Fibroblast of skin of back (primary cell): Measurements from ENCODE around the gene ZNF148.
A peak's percentile ranks its signal among the peaks of the same experiment; 100 is the strongest.

Source experiments
- DNase-seq: peaks from one replicate; pipeline ENCODE4 v3.0.0-alpha.2; 2013

ZNF148 gene

GRCh38 chr3:125188955-125189354 is 186.2 kb downstream of the ZNF148 start:
- no peak for DNase-seq

GRCh38 chr3:125187599-125187910 is 187.6 kb downstream of the ZNF148 start:
- no peak for DNase-seq

GRCh38 chr3:125186800-125187598 is 188.1 kb downstream of the ZNF148 start:
- DNase-seq, result no peak

- peak; percentile 22 for DNase-seq
Measured at GRCh38 chr3:125186261-125186787, 188.8 kb downstream of the ZNF148 start.

GRCh38 chr3:125185805-125186204 is 189.3 kb downstream of the ZNF148 start:
- no peak for DNase-seq

- DNase-seq, result no peak
Measured at GRCh38 chr3:125179884-125180240, 195.3 kb downstream of the ZNF148 start.

GRCh38 chr3:125179143-125179883 is 195.8 kb downstream of the ZNF148 start:
- DNase-seq, result no peak

GRCh38 chr3:125177746-125178145 is 197.4 kb downstream of the ZNF148 start:
- DNase-seq, result no peak
